HepG2 (cell line): Measurements from ENCODE around the gene ZNRD2. TPM values are rescaled to one million over a fixed set of nuclear protein-coding genes. Genes with fewer than 3 reads are reported as not detected.

Experiments
- CBFB ChIP-seq: sonication (generic); formaldehyde crosslinking; IDR thresholded peaks from 2 replicates; pipeline ENCODE4 v1.4.0; 2020; ENCODE audit warnings: missing genetic modification reagents
- CENPT ChIP-seq: sonication (generic); formaldehyde crosslinking; IDR thresholded peaks from 2 replicates; pipeline ENCODE4 v1.8.0; 2022; ENCODE audit warnings: low read depth, mild to moderate bottlenecking, moderate library complexity, missing genetic modification reagents
- GATAD2A ChIP-seq: IDR thresholded peaks from 2 replicates; pipeline ENCODE4 v1.6.1; 2016
- HHEX ChIP-seq: IDR thresholded peaks from 2 replicates; pipeline ENCODE4 v1.6.1; 2016; ENCODE audit warnings: control low read depth
- HNRNPUL1 ChIP-seq: fragments of 200-400 bp; formaldehyde crosslinking; IDR thresholded peaks from 2 replicates; pipeline ENCODE4 v1.6.1; 2017; ENCODE audit warnings: low read depth, mild to moderate bottlenecking, low read length, moderate library complexity
- NFE2 ChIP-seq: sonication (generic); formaldehyde crosslinking; IDR thresholded peaks from 2 replicates; pipeline ENCODE4 v1.4.0; 2020; ENCODE audit warnings: missing genetic modification reagents
- NFE2L2 ChIP-seq: fragments of 150-350 bp; IDR thresholded peaks from 2 replicates; pipeline ENCODE4 v1.6.1; 2014; ENCODE audit warnings: low read length
- PPARG ChIP-seq: conservative IDR thresholded peaks from 2 replicates; pipeline ENCODE4 v1.6.1; 2016; ENCODE audit warnings: missing biosample characterization, missing genetic modification reagents
- SP1 ChIP-seq, 2 experiments: fragments of 450-650 bp in 1 of 2; sonication (generic) in 1 of 2; formaldehyde crosslinking in 1 of 2; IDR thresholded peaks; 2 replicates each; pipeline versions ENCODE4 v1.4.0 to v1.6.1; 2016 to 2020; ENCODE audit warnings: missing genetic modification reagents in 1 of 2
- TMF1 ChIP-seq: sonication (generic); formaldehyde crosslinking; IDR thresholded peaks from 2 replicates; pipeline ENCODE4 v1.8.1; 2022; ENCODE audit warnings: low read depth, missing genetic modification reagents
- ZBTB7A ChIP-seq: sonication (generic); formaldehyde crosslinking; IDR thresholded peaks from 2 replicates; pipeline ENCODE4 v1.8.0; 2022; ENCODE audit warnings: mild to moderate bottlenecking, missing genetic modification reagents
- ZC3H4 ChIP-seq: sonication (generic); formaldehyde crosslinking; IDR thresholded peaks from 2 replicates; pipeline ENCODE4 v1.4.0; 2020; ENCODE audit warnings: missing genetic modification reagents, borderline replicate concordance
- ZFAT ChIP-seq: sonication (generic); formaldehyde crosslinking; conservative IDR thresholded peaks from 2 replicates; pipeline ENCODE4 v1.8.1; 2023; ENCODE audit warnings: missing genetic modification reagents, inconsistent platforms
- ZNF235 ChIP-seq: sonication (generic); formaldehyde crosslinking; IDR thresholded peaks from 2 replicates; pipeline ENCODE4 v1.8.1; 2023; ENCODE audit warnings: mild to moderate bottlenecking, missing genetic modification reagents, borderline replicate concordance
- ZNF598 ChIP-seq: sonication (generic); formaldehyde crosslinking; IDR thresholded peaks from 2 replicates; pipeline ENCODE4 v1.5.1; 2020; ENCODE audit warnings: mild to moderate bottlenecking, missing genetic modification reagents, borderline replicate concordance
- ZNF670 ChIP-seq: sonication (generic); formaldehyde crosslinking; IDR thresholded peaks from 2 replicates; pipeline ENCODE4 v1.8.0; 2022; ENCODE audit warnings: mild to moderate bottlenecking, missing genetic modification reagents, borderline replicate concordance
- ZNF772 ChIP-seq: sonication (generic); formaldehyde crosslinking; IDR thresholded peaks from 2 replicates; pipeline ENCODE4 v1.5.0; 2020; ENCODE audit warnings: mild to moderate bottlenecking, missing genetic modification reagents
- polyA plus RNA-seq, 8 experiments: library from polyadenylated mRNA; depleted of rRNA in 3 of 8; stranded (reverse) in 7 of 8; unstranded in 1 of 8; fragments of >200 nt; fragmentation: Illumina TruSeq in 4 of 8; extraction: Trizol in 4 of 8; gene quantifications; 2 replicates each; pipeline versions ENCODE4 v1.2.1 to v1.2.3, GENCODE V29; 2011 to 2016; ENCODE audit warnings: low read depth in 4 of 8, missing spikeins in 1 of 8, mixed read lengths in 1 of 8; ENCODE audit not compliant: insufficient read depth in 1 of 8
- total RNA-seq, 5 experiments: library from RNA; depleted of rRNA; stranded (reverse); fragments of >200 nt; fragmentation: Illumina TruSeq; extraction: Trizol; gene quantifications; 2 replicates each; pipeline ENCODE4 v1.2.3, GENCODE V29; 2016; ENCODE audit warnings: low read depth in 1 of 5
- TF ChIP-seq, protein P1 (sequence below): sonication (generic); formaldehyde crosslinking; IDR thresholded peaks from 2 replicates; pipeline ENCODE4 v1.5.1; 2020; ENCODE audit warnings: missing genetic modification reagents, mild to moderate bottlenecking, borderline replicate concordance
- TF ChIP-seq, protein P2 (sequence below): sonication (generic); formaldehyde crosslinking; IDR thresholded peaks from 2 replicates; pipeline ENCODE4 v1.8.1; 2023; ENCODE audit warnings: missing genetic modification reagents, mild to moderate bottlenecking, borderline replicate concordance
- TF ChIP-seq, protein P3 (sequence below): fragments of 450-650 bp; IDR thresholded peaks from 2 replicates; pipeline ENCODE4 v1.6.1; 2017
- TF ChIP-seq, protein P4 (sequence below): sonication (generic); formaldehyde crosslinking; IDR thresholded peaks from 2 replicates; pipeline ENCODE4 v1.9.0; 2022; ENCODE audit warnings: low read depth, missing genetic modification reagents

The ZNRD2 gene
- total and polyA plus RNA-seq, 2 of the 13 experiments (the other 11 are each of a cell fraction or from before 2014, with no cell fraction given): 29.2 to 34.0 TPM

DNA sequence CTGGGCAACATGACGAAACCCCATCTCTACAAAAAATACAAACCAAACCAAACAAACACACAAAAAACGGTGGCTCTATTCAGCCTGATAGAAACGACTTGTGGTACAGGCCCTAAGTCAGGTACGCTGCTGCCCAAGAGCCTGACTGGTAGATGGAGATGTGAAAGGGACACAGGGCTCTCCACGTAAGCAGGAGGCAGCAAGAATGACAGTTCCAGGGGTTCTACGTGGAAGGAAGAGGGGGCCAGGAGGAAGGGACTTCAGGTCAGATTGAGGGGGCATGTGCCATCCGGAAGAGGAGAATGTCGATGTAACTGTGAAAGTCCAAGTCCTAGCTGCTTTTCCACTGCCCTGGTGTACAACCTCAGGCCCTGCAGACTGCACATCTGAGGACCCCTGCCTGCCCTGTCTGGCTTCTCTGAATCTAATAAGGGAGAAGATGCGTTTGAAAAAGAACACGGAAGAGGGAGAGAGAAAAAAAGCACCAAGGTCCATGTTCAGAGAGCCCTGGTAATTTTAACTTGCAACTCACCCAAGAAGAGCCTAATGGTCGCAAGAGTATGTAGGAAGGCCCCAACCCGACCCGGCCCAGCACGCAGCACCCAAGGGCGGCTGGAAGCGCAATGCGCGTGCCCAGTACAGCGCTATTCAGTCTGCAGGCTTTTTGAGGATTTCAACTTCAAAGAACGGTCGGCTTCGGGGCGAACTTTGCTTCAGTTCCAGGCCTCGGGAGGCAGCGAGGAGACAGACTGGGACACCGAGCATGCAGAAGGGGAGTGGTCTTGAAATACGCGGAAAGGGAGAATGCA lies 909 bp upstream of the ZNRD2 start (continued):
- TF ChIP-seq, protein P1, sequence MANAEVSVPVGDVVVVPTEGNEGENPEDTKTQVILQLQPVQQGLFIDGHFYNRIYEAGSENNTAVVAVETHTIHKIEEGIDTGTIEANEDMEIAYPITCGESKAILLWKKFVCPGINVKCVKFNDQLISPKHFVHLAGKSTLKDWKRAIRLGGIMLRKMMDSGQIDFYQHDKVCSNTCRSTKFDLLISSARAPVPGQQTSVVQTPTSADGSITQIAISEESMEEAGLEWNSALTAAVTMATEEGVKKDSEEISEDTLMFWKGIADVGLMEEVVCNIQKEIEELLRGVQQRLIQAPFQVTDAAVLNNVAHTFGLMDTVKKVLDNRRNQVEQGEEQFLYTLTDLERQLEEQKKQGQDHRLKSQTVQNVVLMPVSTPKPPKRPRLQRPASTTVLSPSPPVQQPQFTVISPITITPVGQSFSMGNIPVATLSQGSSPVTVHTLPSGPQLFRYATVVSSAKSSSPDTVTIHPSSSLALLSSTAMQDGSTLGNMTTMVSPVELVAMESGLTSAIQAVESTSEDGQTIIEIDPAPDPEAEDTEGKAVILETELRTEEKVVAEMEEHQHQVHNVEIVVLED (CRISPR knock-in tag): no peak
- no peak for TF ChIP-seq PPARG (CRISPR knock-in tag)
- 0 out of 2 replicates have a peak, but pooled peaks have one; percentile 26 for TF ChIP-seq ZNF772 (CRISPR knock-in tag)
- no peak for TF ChIP-seq GATAD2A (CRISPR knock-in tag)
- no peak for TF ChIP-seq CENPT (CRISPR knock-in tag)
- no peak for TF ChIP-seq ZBTB7A
- no peak for TF ChIP-seq ZFAT (CRISPR knock-in tag)
- 0 out of 2 replicates have a peak, but pooled peaks have one; percentile 18 for TF ChIP-seq ZNF235 (CRISPR knock-in tag)
- no peak for TF ChIP-seq SP1 (IDR thresholded peaks at IDR 0.05)
- TF ChIP-seq SP1 (CRISPR knock-in tag; IDR thresholded peaks at IDR 0.05): no peak
- TF ChIP-seq TMF1: no peak
- no peak for TF ChIP-seq NFE2L2
- TF ChIP-seq, protein P2, sequence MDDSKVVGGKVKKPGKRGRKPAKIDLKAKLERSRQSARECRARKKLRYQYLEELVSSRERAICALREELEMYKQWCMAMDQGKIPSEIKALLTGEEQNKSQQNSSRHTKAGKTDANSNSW (CRISPR knock-in tag): no peak
- TF ChIP-seq, protein P3, sequence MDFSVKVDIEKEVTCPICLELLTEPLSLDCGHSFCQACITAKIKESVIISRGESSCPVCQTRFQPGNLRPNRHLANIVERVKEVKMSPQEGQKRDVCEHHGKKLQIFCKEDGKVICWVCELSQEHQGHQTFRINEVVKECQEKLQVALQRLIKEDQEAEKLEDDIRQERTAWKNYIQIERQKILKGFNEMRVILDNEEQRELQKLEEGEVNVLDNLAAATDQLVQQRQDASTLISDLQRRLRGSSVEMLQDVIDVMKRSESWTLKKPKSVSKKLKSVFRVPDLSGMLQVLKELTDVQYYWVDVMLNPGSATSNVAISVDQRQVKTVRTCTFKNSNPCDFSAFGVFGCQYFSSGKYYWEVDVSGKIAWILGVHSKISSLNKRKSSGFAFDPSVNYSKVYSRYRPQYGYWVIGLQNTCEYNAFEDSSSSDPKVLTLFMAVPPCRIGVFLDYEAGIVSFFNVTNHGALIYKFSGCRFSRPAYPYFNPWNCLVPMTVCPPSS: no peak
- TF ChIP-seq, protein P4, sequence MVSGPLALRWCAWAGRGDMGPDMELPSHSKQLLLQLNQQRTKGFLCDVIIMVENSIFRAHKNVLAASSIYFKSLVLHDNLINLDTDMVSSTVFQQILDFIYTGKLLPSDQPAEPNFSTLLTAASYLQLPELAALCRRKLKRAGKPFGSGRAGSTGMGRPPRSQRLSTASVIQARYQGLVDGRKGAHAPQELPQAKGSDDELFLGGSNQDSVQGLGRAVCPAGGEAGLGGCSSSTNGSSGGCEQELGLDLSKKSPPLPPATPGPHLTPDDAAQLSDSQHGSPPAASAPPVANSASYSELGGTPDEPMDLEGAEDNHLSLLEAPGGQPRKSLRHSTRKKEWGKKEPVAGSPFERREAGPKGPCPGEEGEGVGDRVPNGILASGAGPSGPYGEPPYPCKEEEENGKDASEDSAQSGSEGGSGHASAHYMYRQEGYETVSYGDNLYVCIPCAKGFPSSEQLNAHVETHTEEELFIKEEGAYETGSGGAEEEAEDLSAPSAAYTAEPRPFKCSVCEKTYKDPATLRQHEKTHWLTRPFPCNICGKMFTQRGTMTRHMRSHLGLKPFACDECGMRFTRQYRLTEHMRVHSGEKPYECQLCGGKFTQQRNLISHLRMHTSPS (CRISPR knock-in tag): no peak
- no peak for TF ChIP-seq HHEX (CRISPR knock-in tag)
- TF ChIP-seq CBFB (CRISPR knock-in tag): no peak
- no peak for TF ChIP-seq HNRNPUL1
- TF ChIP-seq NFE2 (CRISPR knock-in tag): no peak
- 0 out of 2 replicates have a peak, but pooled peaks have one; percentile 19 for TF ChIP-seq ZNF598 (CRISPR knock-in tag)
- no peak for TF ChIP-seq ZC3H4 (CRISPR knock-in tag)
- peak; percentile 58; the same call in 1 of the 2 replicates for TF ChIP-seq ZNF670
